NCI-H1694 treated with DMSO at 0.1 percent for 48 hours (cell line): ENCODE measurements around the gene SRSF8.
"Not testable (repeated sequence)": the region's sequence is repeated elsewhere in the genome, so short reads cannot be mapped to it uniquely, and the experiment has no call there.

Source experiments
- DNase-seq: peaks from one replicate; lab custom pipeline; 2025; lab: John Stamatoyannopoulos, UW

The SRSF8 gene

GRCh38 chr11:95095858-95096587 lies 29.3 kb downstream of the SRSF8 start:
- no peak for DNase-seq

- no peak for DNase-seq
These were observed 30.5 kb downstream of the SRSF8 start for GRCh38 chr11:95097209-95097608.

- no peak for DNase-seq
These were observed 32.1 kb downstream of the SRSF8 start for GRCh38 chr11:95098826-95099225.

GRCh38 chr11:95100191-95100648 lies 33.5 kb downstream of the SRSF8 start:
- DNase-seq = no peak

GRCh38 chr11:95100856-95101507 lies 34.3 kb downstream of the SRSF8 start:
- DNase-seq = no peak

GRCh38 chr11:95101935-95102334 lies 35.2 kb downstream of the SRSF8 start:
- no peak for DNase-seq

- DNase-seq = no peak
These were observed 36.0 kb downstream of the SRSF8 start for GRCh38 chr11:95102733-95103132.

GRCh38 chr11:95103701-95104100 lies 37.0 kb downstream of the SRSF8 start:
- no peak for DNase-seq

- DNase-seq = no peak
These were observed 37.6 kb downstream of the SRSF8 start for GRCh38 chr11:95104121-95104830.

GRCh38 chr11:95104856-95105255 lies 38.1 kb downstream of the SRSF8 start:
- DNase-seq = no peak

GRCh38 chr11:95108159-95108611 lies 41.5 kb downstream of the SRSF8 start:
- no peak for DNase-seq

- no peak for DNase-seq
These were observed 42.2 kb downstream of the SRSF8 start for GRCh38 chr11:95108671-95109551.

GRCh38 chr11:95111471-95111870 lies 44.8 kb downstream of the SRSF8 start:
- DNase-seq = not testable (repeated sequence)

- DNase-seq = no peak
These were observed 45.3 kb downstream of the SRSF8 start for GRCh38 chr11:95111923-95112540.

- no peak for DNase-seq
These were observed 48.9 kb downstream of the SRSF8 start for GRCh38 chr11:95115597-95115996.

- no peak for DNase-seq
These were observed 52.8 kb downstream of the SRSF8 start for GRCh38 chr11:95119361-95120060.
